ENCODE measurements around the gene OSBPL2. TPM values are rescaled to one million over a fixed set of nuclear protein-coding genes. Genes with fewer than 3 reads are reported as not detected.

The OSBPL2 gene
- total and polyA plus RNA-seq, 7 donors, result 27.0 to 36.8 (median 31.7) TPM

- intact Hi-C loops (cut with DNase I), result no loop called here
- TF ChIP-seq EP300 (IDR thresholded peaks at IDR 0.05) (no peak), POLR2A (IDR thresholded peaks at IDR 0.05) (no peak), POLR2AphosphoS5 (IDR thresholded peaks at IDR 0.05) (no peak), CTCF (IDR thresholded peaks at IDR 0.05) (no peak)
Observed at GRCh38 chr20:62275219-62275618, 36.9 kb downstream of the OSBPL2 start.

GRCh38 chr20:62276439-62276838 is 38.1 kb downstream of the OSBPL2 start:
- 87 to 88% methylated on average over 6 of the region's 6 CpGs for WGBS, 2 donors
- H3K4me1 ChIP-seq, result no peaks in the 10 kb centered on the region
- intact Hi-C loops (cut with DNase I), result no loop called here

More at GRCh38 chr20:62275219-62275618, 36.9 kb downstream of the OSBPL2 start:
- Histone ChIP-seq H3K4me1 (no peaks in the 10 kb centered on the region), H3K9me3 (no peaks in the 10 kb centered on the region), H3K27me3 (no peaks in the 10 kb centered on the region), H3K36me3 (peaks cover 11 to 60% (median 40%) of the 10 kb centered on the region in 4 donors), H3K27ac (no peak overlapping the region), H3K4me3 (no peak overlapping the region)
- WGBS, 2 donors, result 82 to 91% methylated on average over 10 of the region's 10 CpGs
- no peak for DNase-seq

GRCh38 chr20:62277253-62277652 is 38.9 kb downstream of the OSBPL2 start:
- Histone ChIP-seq H3K4me3 (no peak overlapping the region), H3K9me3 (no peaks in the 10 kb centered on the region), H3K4me1 (no peaks in the 10 kb centered on the region), H3K36me3 (peaks cover 18 to 70% (median 53%) of the 10 kb centered on the region in 4 donors), H3K27ac (no peak overlapping the region), H3K27me3 (no peaks in the 10 kb centered on the region)
- WGBS, 2 donors, result 86% methylated on average over 13 of the region's 13 CpGs
- TF ChIP-seq POLR2A (IDR thresholded peaks at IDR 0.05), result no peak
- no peak for TF ChIP-seq EP300 (IDR thresholded peaks at IDR 0.05)
- no peak for TF ChIP-seq CTCF (IDR thresholded peaks at IDR 0.05)
- no peak for TF ChIP-seq POLR2AphosphoS5 (IDR thresholded peaks at IDR 0.05)
- intact Hi-C loops (cut with DNase I), result no loop called here
- DNase-seq, result no peak

More at GRCh38 chr20:62276439-62276838, 38.1 kb downstream of the OSBPL2 start:
- peaks cover 18 to 70% (median 52%) of the 10 kb centered on the region in 4 donors for H3K36me3 ChIP-seq
- no peak overlapping the region for H3K27ac ChIP-seq
- no peak for DNase-seq
- TF ChIP-seq EP300 (IDR thresholded peaks at IDR 0.05), result no peak
- no peak for TF ChIP-seq POLR2AphosphoS5 (IDR thresholded peaks at IDR 0.05)
- TF ChIP-seq POLR2A (IDR thresholded peaks at IDR 0.05), result no peak
- TF ChIP-seq CTCF (IDR thresholded peaks at IDR 0.05), result no peak
- no peaks in the 10 kb centered on the region for H3K9me3 ChIP-seq
- no peaks in the 10 kb centered on the region for H3K27me3 ChIP-seq
- H3K4me3 ChIP-seq, result no peak overlapping the region

- no peak for DNase-seq
- peaks cover 18 to 77% (median 42%) of the 10 kb centered on the region in 4 donors for H3K36me3 ChIP-seq
- intact Hi-C loops (cut with DNase I), result no loop called here
- WGBS, 2 donors, result 79 to 95% methylated on average over 4 of the region's 4 CpGs
- no peaks in the 10 kb centered on the region for H3K27me3 ChIP-seq
- no peak overlapping the region for H3K27ac ChIP-seq
- TF ChIP-seq POLR2A (IDR thresholded peaks at IDR 0.05), result no peak
- no peak for TF ChIP-seq EP300 (IDR thresholded peaks at IDR 0.05)
- TF ChIP-seq CTCF (IDR thresholded peaks at IDR 0.05), result no peak
- TF ChIP-seq POLR2AphosphoS5 (IDR thresholded peaks at IDR 0.05), result no peak
- no peak overlapping the region for H3K4me3 ChIP-seq
- no peaks in the 10 kb centered on the region for H3K9me3 ChIP-seq
- no peaks in the 10 kb centered on the region for H3K4me1 ChIP-seq
Observed at GRCh38 chr20:62280303-62280702, 42.0 kb downstream of the OSBPL2 start.
